Sciatic nerve (tissue), 2 donors: ENCODE measurements around the gene BRD7. TPM values are rescaled to one million over a fixed set of nuclear protein-coding genes. Genes with fewer than 3 reads are reported as not detected.

Experiments
- ATAC-seq: fragments of 200-7000 bp; cut with Tn5 transposase; one replicate; pipeline ENCODE4 v1.9.1; 2020; ENCODE audit warnings: mild to moderate bottlenecking, moderate library complexity
- DNase-seq: peaks from one replicate; pipeline ENCODE4 v3.0.0-alpha.2; 2020; ENCODE audit warnings: low spot score
- intact Hi-C: fragments of 100-400 bp; cut with DNase I; formaldehyde crosslinking; loops from one replicate; pipeline ENCODE4 v1.14.2; 2022
- total RNA-seq: library from RNA; stranded (reverse); fragmentation: NEBNext Ultra II Directional; extraction: Animal tissue kit (Norgen Biotek cat#: 25700); gene quantifications from one replicate; pipeline ENCODE4 v1.2.1, GENCODE V29; 2021
- donor health status: DM: no; HTN: no; CAD: no.
- donor health status: DM: no; HTN: no; CAD: no.

Gene BRD7
- total RNA-seq, 1 donor from 2014 or later = 73.5 TPM

DNA sequence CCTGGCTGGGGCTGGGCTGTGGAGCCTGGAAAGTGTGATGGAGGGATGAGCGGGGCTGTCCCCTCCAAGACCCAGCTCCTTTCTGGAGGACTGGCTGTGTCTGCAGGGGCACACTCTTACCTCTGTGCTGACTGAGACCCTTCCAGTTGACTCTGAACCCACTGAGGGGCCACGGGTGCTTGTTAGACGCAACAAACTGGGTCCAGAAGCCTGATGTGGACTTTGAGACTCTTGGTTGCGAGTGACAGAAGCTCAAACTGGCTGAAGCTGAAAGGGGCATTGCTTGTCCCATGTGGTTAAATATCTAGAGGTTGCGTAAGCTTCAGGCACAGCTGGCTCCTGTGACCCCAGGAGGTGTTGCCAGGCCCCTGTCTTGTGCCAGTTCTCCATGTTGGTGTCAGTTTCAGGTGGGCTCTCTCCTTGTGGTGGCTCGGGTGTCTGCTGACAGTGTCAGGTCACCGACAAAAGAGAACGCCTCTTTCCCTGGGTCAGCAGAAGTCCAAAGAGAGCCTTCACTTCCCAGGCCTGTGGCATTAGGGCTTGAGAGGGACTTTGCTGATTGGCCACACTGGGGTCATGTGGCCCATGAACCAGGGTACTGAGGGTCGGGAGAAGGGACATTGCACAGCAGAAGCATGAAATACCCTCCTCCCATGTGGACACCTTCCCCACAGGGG, 85.7 kb downstream of the BRD7 start:
- DNase-seq (no peak), ATAC-seq (no peak)
- intact Hi-C loops = loop anchor here (1.0 kb wide), 1 partner anchor 37 kb away; no protein-coding TSS in a partner anchor

DNA sequence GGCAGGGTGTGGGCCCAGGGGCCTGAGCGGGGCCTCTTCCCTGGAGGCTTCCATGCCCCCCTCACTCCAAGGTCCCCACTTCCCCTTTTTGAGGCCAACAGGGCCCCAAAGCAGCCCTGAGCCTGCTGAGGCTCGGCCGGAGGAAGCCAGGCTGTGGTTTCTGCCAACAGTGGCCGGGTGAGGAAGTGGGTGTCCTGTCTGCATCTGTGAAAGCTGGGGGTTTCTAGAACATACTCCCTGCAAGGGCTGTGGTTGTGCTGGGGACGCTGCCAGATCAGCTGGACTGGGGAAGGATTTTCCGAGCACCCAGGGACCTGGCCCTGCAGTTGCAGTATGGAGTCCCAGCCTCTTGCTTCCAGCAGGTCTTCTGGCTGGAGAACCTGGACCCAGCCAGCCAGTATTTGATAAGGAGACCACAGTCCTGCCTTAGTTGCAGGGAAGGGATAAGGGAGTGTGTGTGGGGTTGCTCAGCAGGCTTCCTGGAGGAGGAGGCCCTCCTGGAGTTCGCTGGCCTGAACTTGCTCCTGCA, 86.7 kb downstream of the BRD7 start:
- DNase-seq (peak; percentile 81), ATAC-seq (peak; percentile 84)
- intact Hi-C loops = no loop called here

DNA sequence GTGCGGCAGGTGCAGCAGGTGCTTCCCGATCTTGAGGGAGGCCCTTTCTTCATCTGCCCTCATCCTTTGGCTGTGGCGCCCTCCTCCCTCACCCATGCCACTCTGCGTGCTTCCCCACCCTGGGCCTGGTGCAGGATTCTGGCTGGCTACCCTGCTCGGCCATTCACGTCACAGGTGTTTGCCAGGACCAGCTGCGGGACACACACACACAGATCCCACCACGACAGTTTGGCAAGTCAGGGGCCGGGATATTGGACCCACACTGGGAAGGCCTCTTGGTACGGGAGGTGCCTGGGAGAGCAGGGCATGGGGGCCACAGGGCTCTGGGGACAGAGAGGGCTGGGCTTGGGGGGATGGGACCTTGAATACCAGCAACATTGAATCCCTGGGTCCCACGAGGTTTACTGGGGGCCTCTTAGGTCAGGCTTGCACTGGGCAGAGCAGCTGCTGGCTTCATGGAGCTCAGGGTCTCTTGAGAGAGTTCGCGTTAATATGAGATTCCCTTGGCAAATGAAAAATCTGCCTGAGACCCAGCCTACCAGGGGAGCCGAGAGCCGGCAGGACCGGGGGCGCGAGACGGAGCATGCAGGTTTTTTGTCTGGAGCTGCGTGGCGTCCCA, 87.3 kb downstream of the BRD7 start:
- no peak for ATAC-seq
- intact Hi-C loops = no loop called here
- DNase-seq = no peak

- intact Hi-C loops = no loop called here
- ATAC-seq (no peak), DNase-seq (no peak)
Measured at GRCh38 chr16:50280932-50281331, 87.9 kb downstream of the BRD7 start.

DNA sequence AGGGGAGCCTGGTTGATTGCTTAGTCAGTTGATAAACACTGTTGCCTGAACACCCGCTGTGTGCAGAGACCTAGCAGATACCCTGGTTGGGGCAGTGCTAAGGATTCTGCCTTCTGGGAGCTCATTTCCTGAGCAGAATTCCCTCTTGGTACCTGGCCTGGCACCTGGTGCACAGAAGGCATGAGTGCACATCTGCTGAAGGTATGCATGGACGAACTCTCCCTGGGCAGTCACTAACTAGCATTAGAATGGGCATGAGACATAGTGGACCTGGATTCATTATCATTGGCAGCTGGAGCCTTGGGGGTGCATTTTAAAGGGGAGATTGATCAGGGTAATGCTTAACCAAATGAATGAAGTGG, 89.3 kb downstream of the BRD7 start:
- DNase-seq = no peak

GRCh38 chr16:50278251-50278650, 90.5 kb downstream of the BRD7 start:
- DNase-seq = no peak
- intact Hi-C loops = no loop called here
- ATAC-seq = no peak

More for the DNA sequence above, 89.3 kb downstream of the BRD7 start:
- ATAC-seq = no peak
- intact Hi-C loops = no loop called here

DNA sequence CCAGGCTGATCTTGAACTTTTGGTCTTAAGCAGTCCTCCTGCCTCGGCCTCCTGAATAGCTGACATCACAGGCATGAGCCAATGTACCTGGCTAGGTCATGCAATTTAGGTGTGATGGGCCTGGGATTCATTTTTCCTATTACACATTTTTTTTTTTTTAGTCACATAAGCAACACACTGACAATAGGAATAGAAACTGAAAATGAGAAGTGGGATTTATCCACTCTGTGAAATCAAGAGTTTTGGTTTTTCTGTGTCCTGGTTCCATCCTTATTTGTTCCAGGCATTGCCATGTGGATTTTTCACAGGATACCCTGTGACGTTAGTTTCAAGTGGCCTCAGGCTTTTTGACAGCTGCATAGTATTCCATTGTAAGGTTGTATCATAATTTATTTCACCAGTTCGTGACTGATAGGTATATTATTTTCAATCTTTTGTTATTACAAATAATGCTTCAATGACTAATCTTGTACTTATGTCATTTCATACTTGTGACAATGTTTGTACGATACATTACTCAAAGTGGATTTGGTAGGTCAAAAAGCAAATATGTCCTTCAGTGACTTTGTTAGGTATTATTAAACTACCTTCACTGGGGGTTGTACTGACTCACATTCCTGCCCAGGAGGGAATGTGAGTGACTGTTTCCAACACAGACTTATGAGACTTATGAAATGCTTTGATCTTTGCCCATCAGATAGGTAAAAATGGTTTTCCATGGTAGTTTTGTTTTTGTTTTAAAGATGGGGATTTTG, 91.8 kb downstream of the BRD7 start:
- ATAC-seq = no peak
- no peak for DNase-seq
- intact Hi-C loops = no loop called here

DNA sequence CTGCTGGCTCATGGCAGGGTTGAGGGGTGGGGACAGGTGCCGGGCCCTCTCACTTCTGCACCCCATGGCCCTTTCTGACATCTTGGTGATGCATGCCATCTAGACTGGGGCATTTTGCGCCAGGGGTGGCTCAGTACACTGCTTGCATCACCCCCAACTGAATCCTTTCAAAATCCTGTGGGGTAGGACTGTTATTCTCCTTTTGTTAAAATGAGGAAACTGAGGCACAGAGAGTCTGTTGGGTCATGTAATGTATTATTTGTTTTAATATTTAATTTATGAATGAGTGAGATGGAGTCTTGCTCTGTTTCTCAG, 92.5 kb downstream of the BRD7 start:
- intact Hi-C loops = no loop called here
- DNase-seq (no peak), ATAC-seq (no peak)

GRCh38 chr16:50275428-50276325, 93.1 kb downstream of the BRD7 start:
- no peak for ATAC-seq
- no peak for DNase-seq
- intact Hi-C loops = no loop called here

DNA sequence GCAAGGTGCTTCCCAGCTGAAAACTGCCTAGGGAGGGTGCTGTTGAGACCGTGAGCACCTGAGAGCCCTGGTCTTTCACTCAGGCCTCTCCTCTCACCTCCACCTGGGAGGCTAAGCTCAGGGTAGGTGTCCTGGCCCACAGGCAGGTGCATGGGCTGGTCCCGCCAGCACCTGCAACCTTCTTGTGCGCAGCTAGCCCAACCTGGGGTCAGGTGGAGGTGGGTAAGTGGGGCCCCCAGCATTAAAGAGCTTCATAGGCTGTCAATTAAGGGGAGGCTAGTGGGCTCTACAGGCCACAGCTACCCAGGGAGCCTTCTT, 93.7 kb downstream of the BRD7 start:
- ATAC-seq = no peak
- intact Hi-C loops = no loop called here
- DNase-seq = no peak

GRCh38 chr16:50274326-50275097, 94.3 kb downstream of the BRD7 start:
- ATAC-seq (no peak), DNase-seq (peak; percentile 52)
- intact Hi-C loops = no loop called here

DNA sequence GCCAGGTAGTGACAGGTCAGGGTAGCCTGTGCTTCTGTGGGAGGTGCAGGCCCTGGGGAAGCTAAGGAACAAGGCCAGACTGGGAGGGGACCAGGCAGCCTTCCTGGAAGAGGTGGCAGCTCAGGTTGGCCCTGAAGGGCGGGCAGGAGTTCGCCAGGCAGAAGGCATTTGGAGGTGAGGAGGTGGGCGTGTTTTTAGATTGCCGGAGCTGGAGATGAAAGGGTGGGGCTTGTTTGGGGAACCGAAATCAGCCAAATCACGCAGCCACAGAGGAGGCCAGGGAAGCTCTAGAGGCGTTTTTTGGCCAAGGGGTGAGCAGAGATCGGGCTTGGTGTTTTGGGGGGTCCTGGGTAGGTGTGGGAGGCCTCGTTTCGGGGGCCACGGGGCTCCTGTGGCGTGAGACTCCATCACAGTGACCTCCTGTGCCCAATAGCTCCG, 94.9 kb downstream of the BRD7 start:
- intact Hi-C loops = no loop called here
- DNase-seq (peak; percentile 57), ATAC-seq (peak; percentile 17)

DNA sequence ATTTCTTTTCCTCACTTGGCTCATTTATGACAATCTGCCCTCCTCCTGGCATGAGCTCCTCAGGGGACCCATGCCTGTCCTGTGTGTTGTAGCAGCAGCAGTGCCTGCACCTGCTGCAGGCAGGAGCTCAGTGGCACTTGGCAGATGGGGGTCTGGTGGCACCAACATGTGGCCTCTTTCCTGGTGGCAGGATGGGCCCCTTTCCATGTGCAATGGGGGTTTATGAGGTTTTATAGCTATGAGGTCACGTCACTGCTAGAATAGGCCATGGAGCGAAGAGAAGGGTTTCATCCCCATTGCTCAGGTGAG, 95.5 kb downstream of the BRD7 start:
- no peak for ATAC-seq
- peak; percentile 18 for DNase-seq
- intact Hi-C loops = no loop called here

DNA sequence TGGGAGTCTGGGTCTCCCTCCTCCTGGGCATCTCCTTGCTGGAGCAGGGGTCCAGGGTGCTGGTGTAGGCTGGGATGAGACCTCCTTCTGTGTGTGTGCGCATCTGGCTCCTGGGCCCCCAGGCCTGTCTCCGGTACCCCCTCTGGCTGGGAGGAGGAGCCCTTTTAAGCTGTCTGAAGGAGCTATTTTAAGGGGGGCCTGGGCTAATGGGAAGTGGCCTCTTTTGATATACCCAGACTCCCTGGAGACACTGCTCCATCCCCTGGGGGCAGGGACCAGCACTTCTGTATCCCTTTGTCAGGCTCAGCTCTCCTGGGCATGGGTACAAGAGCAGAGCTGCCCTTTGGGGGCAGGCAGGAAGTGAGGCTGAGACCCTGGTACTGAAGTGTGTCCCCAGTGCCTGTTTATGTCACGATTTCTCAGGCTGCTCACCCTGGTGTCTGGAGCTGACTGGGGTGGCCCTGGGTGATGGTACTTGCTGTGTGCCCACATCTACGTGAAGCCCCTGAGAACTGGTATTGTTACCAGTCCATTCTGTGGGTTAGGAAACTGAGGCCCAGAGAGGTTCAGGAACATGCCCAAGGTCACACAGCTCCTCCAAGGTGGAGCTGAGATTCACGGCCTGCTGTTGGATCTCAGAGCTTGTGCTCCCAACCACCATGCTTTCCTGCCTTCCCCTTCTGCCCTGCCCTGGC, 96.0 kb downstream of the BRD7 start:
- DNase-seq (peak; percentile 45), ATAC-seq (no peak)
- intact Hi-C loops = no loop called here

DNA sequence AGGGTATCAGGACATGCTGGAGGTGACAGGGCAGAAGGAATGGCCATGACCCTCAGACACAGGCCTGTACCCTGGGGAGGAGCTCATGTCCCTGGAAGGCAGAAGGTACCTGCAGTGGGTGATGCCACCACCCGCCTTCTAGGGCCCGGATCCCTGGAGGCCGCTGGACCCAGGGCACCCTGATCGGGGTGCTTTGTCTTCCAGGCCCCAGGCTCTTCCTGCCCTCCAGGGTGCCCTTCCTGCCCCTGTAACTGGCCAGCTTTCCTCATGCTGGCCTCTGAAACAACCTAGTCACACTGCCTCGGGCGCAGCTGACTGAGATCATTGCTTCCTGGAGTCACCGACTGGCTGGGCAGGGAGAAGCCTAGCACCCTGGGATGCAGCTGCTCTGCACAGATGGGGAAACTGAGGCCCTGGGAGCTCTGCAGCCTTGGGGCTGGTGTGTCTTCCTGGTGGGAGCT, 96.6 kb downstream of the BRD7 start:
- intact Hi-C loops = no loop called here
- DNase-seq = peak; percentile 53
- no peak for ATAC-seq

DNA sequence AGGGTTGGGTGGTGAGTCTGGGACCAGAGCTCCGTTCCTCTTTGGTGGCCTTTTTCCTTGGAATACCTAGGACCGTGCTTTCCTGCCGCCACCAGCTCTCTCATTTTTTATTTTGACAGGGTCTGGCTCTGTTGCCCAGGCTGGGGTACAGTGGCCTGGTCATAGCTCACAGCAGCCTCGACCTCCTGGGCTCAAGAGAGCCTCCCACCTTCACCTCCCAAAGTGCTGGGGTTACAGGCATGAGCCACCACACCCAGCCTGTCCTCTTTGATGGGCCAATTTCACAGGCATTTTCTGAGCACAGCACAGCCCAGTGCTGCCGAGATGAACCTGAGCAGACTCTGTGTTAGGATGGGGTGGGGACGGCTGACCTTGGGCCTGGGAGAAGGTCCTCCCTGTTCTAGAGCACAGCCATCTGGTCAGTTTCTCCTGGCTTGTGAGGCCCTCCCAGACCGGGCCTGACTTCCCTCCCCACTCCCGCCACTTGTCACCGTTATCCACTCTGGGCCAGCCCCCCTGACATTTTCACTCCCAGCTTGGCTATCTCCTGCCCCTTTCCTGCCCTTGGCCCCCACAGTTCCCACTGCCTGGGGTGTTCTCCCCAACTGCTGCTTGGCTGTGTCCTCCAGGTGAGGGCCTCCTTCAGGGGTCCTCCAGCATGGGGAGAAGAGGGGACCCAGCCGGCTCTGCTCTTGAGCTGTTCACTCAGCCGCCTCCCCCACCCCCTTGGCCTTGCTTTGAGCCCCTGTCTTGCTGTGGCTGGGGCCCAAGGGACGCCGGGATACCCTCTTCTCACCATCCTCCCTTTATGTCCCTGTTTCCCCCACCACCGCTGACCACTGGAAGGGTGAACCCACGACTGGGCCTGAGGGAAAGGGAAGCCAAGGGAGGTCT, 97.4 kb downstream of the BRD7 start:
- intact Hi-C loops = no loop called here
- DNase-seq (peak; percentile 45), ATAC-seq (no peak)

- intact Hi-C loops = no loop called here
- DNase-seq (peak; percentile 42), ATAC-seq (no peak)
Measured at GRCh38 chr16:50270510-50271147, 98.2 kb downstream of the BRD7 start.
